H1 (cell line): ENCODE data around the gene UBXN11. TPM values are rescaled to one million over a fixed set of nuclear protein-coding genes. Genes with fewer than 3 reads are reported as not detected.

ENCODE experiments used
- BCL11A ChIP-seq, 2 experiments: IDR thresholded peaks; one replicate each; pipeline ENCODE4 v1.6.1; 2011; ENCODE audit warnings: low read depth in 2 of 2, low read length in 2 of 2, mild to moderate bottlenecking in 2 of 2
- JUN ChIP-seq: IDR thresholded peaks from 2 replicates; pipeline ENCODE4 v1.6.1; 2011; ENCODE audit warnings: low read depth, mild to moderate bottlenecking, improper control_type of control experiment, low read length
- JUND ChIP-seq: IDR thresholded peaks from 2 replicates; pipeline ENCODE4 v1.6.1; 2011; ENCODE audit warnings: mild to moderate bottlenecking, improper control_type of control experiment, low read length
- NRF1 ChIP-seq: IDR thresholded peaks from 2 replicates; pipeline ENCODE4 v1.6.1; 2011; ENCODE audit warnings: mild to moderate bottlenecking, low read depth, low read length, improper control_type of control experiment
- POLR2AphosphoS5 ChIP-seq: IDR thresholded peaks from 2 replicates; pipeline ENCODE4 v1.6.1; 2011; ENCODE audit warnings: low read depth, low read length
- RAD21 ChIP-seq, 2 experiments: IDR thresholded peaks in 1 of 2; conservative IDR thresholded peaks in 1 of 2; 2 replicates each; pipeline ENCODE4 v1.6.1; 2011; ENCODE audit warnings: low read depth in 2 of 2, low read length in 2 of 2, improper control_type of control experiment in 1 of 2, inconsistent platforms in 1 of 2, mild to moderate bottlenecking in 1 of 2, moderate library complexity in 1 of 2
- ZNF274 ChIP-seq: IDR thresholded peaks from 2 replicates; pipeline ENCODE4 v1.7.0; 2012; ENCODE audit warnings: low read length, borderline replicate concordance; ENCODE audit errors: extremely low read depth
- polyA plus RNA-seq, 7 experiments: library from polyadenylated mRNA; depleted of rRNA in 3 of 7; stranded (reverse) in 5 of 7; unstranded in 2 of 7; fragments of >200 nt in 5 of 7; fragments of 200-250 nt in 2 of 7; gene quantifications; 1 replicate in 5 of 7; 2 replicates in 1 of 7; 4 replicates in 1 of 7; pipeline versions ENCODE4 v1.2.1 to v1.2.3, GENCODE V29; 2011 to 2013; ENCODE audit warnings: missing spikeins in 2 of 7, mixed read lengths in 2 of 7
- total RNA-seq: library from RNA; stranded (reverse); fragmentation: NEBNext Ultra II Directional; extraction: Animal tissue kit (Norgen Biotek cat#: 25700); gene quantifications from 2 replicates; pipeline ENCODE4 v1.2.1, GENCODE V29; 2021
- TF ChIP-seq, protein P1 (sequence below): IDR thresholded peaks from 2 replicates; pipeline ENCODE4 v1.6.1; 2012; ENCODE audit warnings: low read length, inconsistent platforms

Gene UBXN11
- total and polyA plus RNA-seq, 2 of the 8 experiments (the other 6 are each of a cell fraction or from before 2014, with no cell fraction given) = 6.3 to 10.4 TPM

DNA sequence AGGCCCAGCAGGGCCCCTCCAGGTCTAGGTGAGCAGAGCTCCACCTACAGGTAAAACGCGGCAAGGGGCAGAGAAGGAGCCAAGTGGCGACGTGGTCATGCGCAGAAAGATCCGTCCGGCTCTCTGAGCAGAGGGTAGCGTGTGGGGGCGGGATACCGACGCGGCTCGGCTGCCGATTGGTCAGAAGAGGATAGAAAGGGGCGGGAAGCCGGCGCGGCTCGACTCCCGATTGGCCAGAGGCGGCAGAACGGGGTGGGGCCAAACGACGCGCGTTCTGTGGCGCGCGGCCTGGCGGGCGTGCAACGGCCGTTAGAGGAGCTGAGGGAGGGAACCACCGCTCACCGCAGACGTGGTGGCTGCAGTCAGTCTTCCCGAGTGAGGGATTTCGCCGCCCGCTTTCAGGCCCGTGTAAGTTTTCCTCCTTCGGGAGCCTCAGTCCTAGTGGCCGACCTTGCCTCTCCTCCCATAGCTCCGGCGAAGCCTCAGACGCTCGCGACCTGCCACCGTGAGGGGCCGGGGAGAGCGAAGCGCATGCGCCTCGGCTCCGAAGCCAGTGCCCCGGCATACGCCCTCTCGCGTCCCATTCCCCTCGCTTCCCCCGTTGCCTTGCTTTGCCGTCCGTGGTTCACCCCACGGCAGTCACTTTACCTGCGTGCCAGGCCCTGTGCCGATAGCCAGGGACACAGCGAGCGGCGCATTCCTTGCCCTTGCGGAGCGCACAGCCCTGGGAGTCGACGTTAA is 72.4 kb downstream of the UBXN11 start, which contains the start of gene CEP85 (continued):
- TF ChIP-seq, protein P1, sequence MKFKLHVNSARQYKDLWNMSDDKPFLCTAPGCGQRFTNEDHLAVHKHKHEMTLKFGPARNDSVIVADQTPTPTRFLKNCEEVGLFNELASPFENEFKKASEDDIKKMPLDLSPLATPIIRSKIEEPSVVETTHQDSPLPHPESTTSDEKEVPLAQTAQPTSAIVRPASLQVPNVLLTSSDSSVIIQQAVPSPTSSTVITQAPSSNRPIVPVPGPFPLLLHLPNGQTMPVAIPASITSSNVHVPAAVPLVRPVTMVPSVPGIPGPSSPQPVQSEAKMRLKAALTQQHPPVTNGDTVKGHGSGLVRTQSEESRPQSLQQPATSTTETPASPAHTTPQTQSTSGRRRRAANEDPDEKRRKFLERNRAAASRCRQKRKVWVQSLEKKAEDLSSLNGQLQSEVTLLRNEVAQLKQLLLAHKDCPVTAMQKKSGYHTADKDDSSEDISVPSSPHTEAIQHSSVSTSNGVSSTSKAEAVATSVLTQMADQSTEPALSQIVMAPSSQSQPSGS = no peak
- TF ChIP-seq POLR2AphosphoS5 (peak; percentile 75), RAD21 (IDR thresholded peaks at IDR 0.05 in 1 of 2, conservative IDR thresholded peaks at IDR 0.05 in 1 of 2; ENCODE audit: low read depth in 2 of 2, low read length in 2 of 2) (peak; percentile 70 to 83), JUND (no peak), ZNF274 (no peak), BCL11A (IDR thresholded peaks at IDR 0.05; ENCODE audit: low read depth in 2 of 2, low read length in 2 of 2) (no peak), NRF1 (peak; percentile 59), JUN (no peak)

Other genes with a start within 250 kb of the UBXN11 start
- gene TRIM63, start 239.0 kb downstream of the UBXN11 start, total RNA-seq = not detected in 2 replicates
- not detected in 2 replicates for gene TRIM63, start 239.0 kb downstream of the UBXN11 start, polyA plus RNA-seq (2011; rRNA removed)
- 4.5 and 5.2 TPM in 2 replicates for gene PDIK1L, start 194.8 kb downstream of the UBXN11 start, total RNA-seq
- 0.83 and 0.95 TPM in 2 replicates for gene PDIK1L, start 194.8 kb downstream of the UBXN11 start, polyA plus RNA-seq (2011; rRNA removed)
- 0.46 and 0.48 TPM in 2 replicates for gene FAM110D, start 147.6 kb downstream of the UBXN11 start, total RNA-seq
- gene FAM110D, start 147.6 kb downstream of the UBXN11 start, polyA plus RNA-seq (2011; rRNA removed) = 0.20 and 0.21 TPM in 2 replicates
- gene C1orf232, start 137.7 kb downstream of the UBXN11 start, total RNA-seq = not detected in 2 replicates
- not detected in 2 replicates for gene C1orf232, start 137.7 kb downstream of the UBXN11 start, polyA plus RNA-seq (2011; rRNA removed)
- gene ZNF593, start 136.7 kb downstream of the UBXN11 start, total RNA-seq = 38.2 and 40.2 TPM in 2 replicates
- 68.0 and 112 TPM in 2 replicates for gene ZNF593, start 136.7 kb downstream of the UBXN11 start, polyA plus RNA-seq (2011; rRNA removed)
- gene ZNF593OS, start 134.8 kb downstream of the UBXN11 start, total RNA-seq = not detected in 2 replicates
- not detected in 2 replicates for gene ZNF593OS, start 134.8 kb downstream of the UBXN11 start, polyA plus RNA-seq (2011; rRNA removed)
- 13.0 and 14.5 TPM in 2 replicates for gene CNKSR1, start 129.1 kb downstream of the UBXN11 start, total RNA-seq
- 13.9 and 20.9 TPM in 2 replicates for gene CNKSR1, start 129.1 kb downstream of the UBXN11 start, polyA plus RNA-seq (2011; rRNA removed)
- 0.65 and 0.90 TPM in 2 replicates for gene CATSPER4, start 116.0 kb downstream of the UBXN11 start, total RNA-seq
- 0.83 TPM in 2 replicates for gene CATSPER4, start 116.0 kb downstream of the UBXN11 start, polyA plus RNA-seq (2011; rRNA removed)
- gene CEP85, start 72.4 kb downstream of the UBXN11 start, total RNA-seq = 35.3 and 40.4 TPM in 2 replicates
- 37.4 and 43.7 TPM in 2 replicates for gene CEP85, start 72.4 kb downstream of the UBXN11 start, polyA plus RNA-seq (2011; rRNA removed)
- 77.8 and 84.4 TPM in 2 replicates for gene SH3BGRL3, start 26.6 kb downstream of the UBXN11 start, total RNA-seq
- gene SH3BGRL3, start 26.6 kb downstream of the UBXN11 start, polyA plus RNA-seq (2011; rRNA removed) = 107 and 120 TPM in 2 replicates
- gene CD52, start 11.3 kb upstream of the UBXN11 start, total RNA-seq = 2.4 TPM in 1 of 2 replicates, not detected in the other
- gene CD52, start 11.3 kb upstream of the UBXN11 start, polyA plus RNA-seq (2011; rRNA removed) = 2.7 and 3.1 TPM in 2 replicates
- gene CRYBG2, start 47.5 kb upstream of the UBXN11 start, total RNA-seq = 17.0 and 22.2 TPM in 2 replicates
- gene CRYBG2, start 47.5 kb upstream of the UBXN11 start, polyA plus RNA-seq (2011; rRNA removed) = 14.2 and 22.1 TPM in 2 replicates
- gene ZNF683, start 66.1 kb upstream of the UBXN11 start, total RNA-seq = not detected in 2 replicates
- not detected in 2 replicates for gene ZNF683, start 66.1 kb upstream of the UBXN11 start, polyA plus RNA-seq (2011; rRNA removed)
- 1,467 and 1,486 TPM in 2 replicates for gene LIN28A, start 104.2 kb upstream of the UBXN11 start, total RNA-seq
- 313 and 403 TPM in 2 replicates for gene LIN28A, start 104.2 kb upstream of the UBXN11 start, polyA plus RNA-seq (2011; rRNA removed)
- gene DHDDS, start 125.7 kb upstream of the UBXN11 start, total RNA-seq = 44.6 and 48.0 TPM in 2 replicates
- gene DHDDS, start 125.7 kb upstream of the UBXN11 start, polyA plus RNA-seq (2011; rRNA removed) = 28.3 and 30.1 TPM in 2 replicates
- 452 and 453 TPM in 2 replicates for gene HMGN2, start 165.8 kb upstream of the UBXN11 start, total RNA-seq
- 144 and 254 TPM in 2 replicates for gene HMGN2, start 165.8 kb upstream of the UBXN11 start, polyA plus RNA-seq (2011; rRNA removed)
- gene RPS6KA1, start 223.1 kb upstream of the UBXN11 start, total RNA-seq = 55.0 and 56.5 TPM in 2 replicates
- 44.3 and 48.8 TPM in 2 replicates for gene RPS6KA1, start 223.1 kb upstream of the UBXN11 start, polyA plus RNA-seq (2011; rRNA removed)